Measurements from ENCODE around the gene WNT9A.

Gene WNT9A

DNA sequence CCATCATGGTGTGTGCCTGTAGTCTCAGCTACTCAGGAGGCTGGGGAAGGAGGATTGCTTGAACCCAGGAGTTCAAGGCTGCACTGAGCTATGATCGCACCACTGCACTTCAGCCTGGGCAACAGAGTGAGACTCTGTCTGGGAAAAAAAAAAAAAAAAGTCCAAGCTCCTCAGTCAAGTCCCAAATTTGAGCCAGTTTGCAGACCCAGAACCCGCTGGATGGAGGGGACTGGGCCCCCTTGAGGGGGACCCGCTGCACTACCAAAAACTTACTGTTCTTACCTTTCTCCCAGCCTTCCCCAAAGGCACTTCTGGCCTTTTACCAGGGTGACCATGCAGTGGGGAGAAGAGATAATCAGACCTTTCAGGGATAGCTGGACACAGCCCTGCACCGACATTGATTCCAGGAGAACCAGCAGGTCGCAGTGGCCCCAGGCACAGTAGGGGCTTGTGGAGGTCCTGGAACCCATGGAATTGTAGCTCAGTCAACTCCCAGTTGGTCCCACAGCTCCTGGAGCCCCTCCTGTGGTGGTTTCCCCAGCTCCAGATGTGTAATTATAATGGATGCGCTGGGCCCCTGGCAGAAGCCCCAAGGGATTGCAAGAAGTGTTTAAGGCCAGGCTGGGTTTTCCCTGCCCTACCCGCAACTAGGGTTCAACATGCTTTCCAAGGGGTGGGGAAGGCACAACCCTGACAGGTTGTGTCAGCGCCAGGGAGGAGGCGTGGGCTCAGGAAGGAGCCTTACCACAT lies 4.1 kb upstream of the WNT9A start:
- TF ChIP-seq GATA3 (IDR thresholded peaks at IDR 0.05; ENCODE audit: low read depth, low read length) (no peak), GATA2 (IDR thresholded peaks at IDR 0.05; ENCODE audit: low read depth, low read length) (no peak)

- TF ChIP-seq GATA2 (IDR thresholded peaks at IDR 0.05; ENCODE audit: low read depth, low read length): no peak
- TF ChIP-seq GATA3 (IDR thresholded peaks at IDR 0.05; ENCODE audit: low read depth, low read length): no peak
Observed at GRCh38 chr1:227950735-227951346, 3.1 kb upstream of the WNT9A start.

GRCh38 chr1:227949954-227950734 lies 2.4 kb upstream of the WNT9A start:
- TF ChIP-seq GATA2 (IDR thresholded peaks at IDR 0.05; ENCODE audit: low read depth, low read length) (no peak), GATA3 (IDR thresholded peaks at IDR 0.05; ENCODE audit: low read depth, low read length) (no peak)

DNA sequence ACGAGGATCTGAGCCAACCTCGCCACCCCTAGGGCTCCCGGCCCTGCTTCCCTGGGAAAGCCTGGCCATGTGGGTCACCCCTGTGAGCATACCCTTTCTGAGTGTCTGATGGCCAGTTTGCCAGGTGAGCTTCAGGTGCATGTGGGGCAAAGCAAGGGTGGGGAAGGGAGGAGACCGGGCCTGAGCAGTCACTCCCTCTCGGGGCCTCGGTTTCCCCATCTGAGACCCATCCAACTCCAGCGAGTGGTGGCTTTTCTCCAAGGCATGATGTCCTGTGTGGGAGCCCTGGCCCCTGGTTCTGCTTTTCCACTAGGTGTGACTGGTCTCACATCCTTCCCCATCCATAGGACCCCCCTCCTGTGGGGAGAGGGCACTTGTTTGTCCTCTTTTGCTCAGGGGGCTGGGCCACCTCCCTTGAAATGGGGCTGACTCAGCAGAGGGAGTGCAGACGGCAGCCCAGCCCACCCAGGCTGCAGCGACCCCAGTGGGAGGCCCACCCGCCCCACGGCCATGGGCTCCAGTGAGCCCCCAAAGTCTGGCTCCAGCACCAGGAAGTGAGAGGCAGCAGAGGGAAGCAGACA lies 1.7 kb upstream of the WNT9A start:
- TF ChIP-seq GATA3 (IDR thresholded peaks at IDR 0.05; ENCODE audit: low read depth, low read length) (no peak), GATA2 (IDR thresholded peaks at IDR 0.05; ENCODE audit: low read depth, low read length) (no peak)

DNA sequence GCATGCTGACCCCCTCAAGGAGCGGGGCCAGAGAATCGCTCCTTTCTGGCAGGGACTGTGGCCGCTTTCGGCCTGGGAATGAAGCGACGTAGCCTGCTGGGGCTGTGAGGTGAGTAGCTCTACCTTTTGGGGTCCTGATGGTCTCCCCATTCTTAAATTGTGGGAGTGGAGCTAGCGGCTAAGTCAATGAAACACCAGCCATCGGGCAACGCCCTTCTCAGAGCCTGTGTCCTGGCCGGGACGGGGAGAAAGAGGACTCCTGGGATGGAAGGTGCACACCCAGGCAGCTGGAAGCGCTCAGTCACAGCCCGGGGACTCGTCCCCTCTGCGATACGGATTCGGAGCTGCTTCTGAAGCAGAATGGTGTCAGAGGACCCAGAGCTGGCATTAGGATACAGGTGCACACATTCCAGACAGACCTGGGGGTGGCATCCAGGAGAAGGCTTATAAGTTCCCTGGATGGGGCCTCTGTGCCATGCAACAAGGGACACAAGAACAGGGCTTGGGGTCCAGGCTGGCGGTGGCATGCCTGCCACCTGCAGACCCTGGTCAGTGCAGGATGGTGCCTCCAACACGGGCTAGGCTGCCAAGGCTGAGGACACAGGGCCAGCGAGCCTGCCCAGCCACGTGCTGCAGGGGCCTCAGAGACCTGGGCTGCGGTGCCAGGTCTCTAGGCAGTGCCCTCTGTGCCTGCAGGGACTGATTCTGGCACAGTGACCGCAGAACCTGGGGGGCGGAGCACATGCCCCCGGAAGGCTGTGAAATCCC lies 945 bp upstream of the WNT9A start:
- TF ChIP-seq GATA2 (IDR thresholded peaks at IDR 0.05; ENCODE audit: low read depth, low read length) (no peak), GATA3 (IDR thresholded peaks at IDR 0.05; ENCODE audit: low read depth, low read length) (no peak)

GRCh38 chr1:227947386-227947675 lies 401 bp downstream of the WNT9A start:
- no peak for TF ChIP-seq GATA2 (IDR thresholded peaks at IDR 0.05; ENCODE audit: low read depth, low read length)

GRCh38 chr1:227946624-227947385 lies 927 bp downstream of the WNT9A start:
- TF ChIP-seq GATA3 (IDR thresholded peaks at IDR 0.05; ENCODE audit: low read depth, low read length) (no peak), GATA2 (IDR thresholded peaks at IDR 0.05; ENCODE audit: low read depth, low read length) (no peak)

GRCh38 chr1:227945891-227946623 lies 1.7 kb downstream of the WNT9A start:
- TF ChIP-seq GATA3 (IDR thresholded peaks at IDR 0.05; ENCODE audit: low read depth, low read length): no peak
- no peak for TF ChIP-seq GATA2 (IDR thresholded peaks at IDR 0.05; ENCODE audit: low read depth, low read length)

DNA sequence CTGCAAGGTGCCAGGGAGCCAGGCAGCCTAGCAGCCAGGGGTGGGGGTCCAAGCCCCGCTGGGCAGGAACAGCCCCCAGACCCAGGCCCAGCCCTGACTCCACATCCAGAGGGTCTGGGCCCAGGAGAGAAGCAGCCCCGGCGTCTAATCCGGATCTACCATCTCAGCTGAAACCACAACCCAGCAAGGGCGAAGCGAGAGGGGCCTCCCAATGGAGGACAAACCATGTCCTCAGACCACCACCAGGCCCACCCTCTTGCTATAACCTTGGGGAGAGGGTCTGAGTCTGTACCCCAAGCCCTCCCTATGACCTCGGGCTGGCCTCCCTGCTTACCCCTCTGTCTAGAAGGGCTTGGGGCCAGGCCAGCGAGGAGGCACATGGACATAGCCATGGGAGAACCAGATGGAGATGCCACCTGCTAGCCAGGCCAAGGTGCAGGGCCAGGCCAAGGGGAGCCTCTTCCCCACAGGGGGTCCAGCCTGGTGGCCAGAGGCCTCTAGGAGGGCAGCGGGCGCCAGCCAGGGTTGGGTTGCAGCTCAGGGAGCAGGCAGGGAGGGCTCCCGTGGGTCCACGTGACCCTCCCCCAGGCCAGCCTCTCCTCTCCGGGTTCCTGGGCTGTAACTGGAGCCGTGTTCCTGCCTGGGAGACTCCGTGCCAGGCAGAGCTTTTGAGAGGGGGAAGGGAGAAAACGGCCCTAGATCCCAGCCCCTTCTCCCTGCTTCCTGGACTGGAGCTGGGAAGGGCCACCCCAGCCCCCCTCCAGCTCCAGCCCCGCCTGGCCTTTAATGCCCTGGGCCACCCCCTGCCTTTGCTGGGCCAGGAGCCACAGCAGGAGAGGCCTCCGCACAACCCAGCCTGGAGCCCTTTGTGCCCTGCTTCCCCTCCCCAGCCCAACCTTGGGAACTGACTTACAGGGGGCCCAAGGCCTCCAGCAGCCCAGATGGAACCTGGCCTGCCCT lies 2.5 kb downstream of the WNT9A start:
- TF ChIP-seq GATA2 (IDR thresholded peaks at IDR 0.05; ENCODE audit: low read depth, low read length) (no peak), GATA3 (IDR thresholded peaks at IDR 0.05; ENCODE audit: low read depth, low read length) (no peak)

DNA sequence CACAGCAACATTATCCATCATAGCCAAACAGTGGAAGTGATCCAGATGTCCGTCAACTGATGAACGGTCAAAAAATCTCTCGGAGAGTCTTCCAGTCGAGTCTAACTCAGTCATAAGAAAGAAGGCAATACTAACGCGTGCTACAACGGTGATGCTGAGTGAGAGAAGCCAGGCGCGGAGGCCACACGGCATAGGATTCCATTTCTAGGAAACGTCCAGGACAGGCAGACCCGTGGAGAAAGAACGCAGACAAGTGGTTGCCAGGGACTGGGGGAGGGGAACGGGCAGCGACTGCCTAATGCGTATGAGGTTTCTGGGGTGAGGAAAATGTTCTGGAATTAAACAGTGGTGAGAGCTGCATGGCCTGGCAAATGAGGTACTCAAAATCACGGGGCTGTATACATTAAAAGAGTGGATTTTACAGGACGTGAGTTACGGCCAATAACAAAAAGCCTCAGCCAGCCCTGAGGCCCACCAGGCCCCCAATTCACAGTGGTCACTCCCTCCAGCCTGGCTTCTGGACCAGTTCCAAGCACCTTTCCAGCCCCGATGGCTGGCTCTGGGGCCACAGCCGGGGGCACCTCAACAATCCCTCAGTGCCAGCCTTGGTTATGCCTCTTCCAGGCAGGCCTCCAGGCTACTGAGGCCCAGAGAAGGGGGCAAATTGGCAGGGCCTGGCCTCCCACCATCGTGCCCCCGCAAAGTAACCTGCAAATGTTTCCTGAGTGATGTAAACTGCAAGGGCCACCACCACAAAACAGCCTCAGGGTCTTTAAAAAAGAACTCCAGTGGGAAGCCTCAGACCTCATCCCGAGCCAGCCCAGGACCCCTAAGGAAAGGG lies 3.4 kb downstream of the WNT9A start:
- no peak for TF ChIP-seq GATA2 (IDR thresholded peaks at IDR 0.05; ENCODE audit: low read depth, low read length)
- no peak for TF ChIP-seq GATA3 (IDR thresholded peaks at IDR 0.05; ENCODE audit: low read depth, low read length)

Data from SH-SY5Y (cell line).